IMR-90 (cell line): ENCODE data around the gene DCC. TPM values are rescaled to one million over a fixed set of nuclear protein-coding genes. Genes with fewer than 3 reads are reported as not detected.

ENCODE experiments used
- ATAC-seq: fragments of 200-7000 bp; cut with Tn5 transposase; 2 replicates; pipeline ENCODE4 v1.9.1; 2020; ENCODE audit warnings: low read depth, mild to moderate bottlenecking, moderate library complexity
- BruUV-seq: library from RNA; stranded (reverse); fragments of 400-500 nt; replicated peaks from 2 replicates; lab custom pipeline; 2021; lab: Mats Ljungman, UMichigan
- CTCF ChIA-PET: fragments of 300-600 bp; formaldehyde crosslinking; extraction: SDS; loops from one replicate; lab custom pipeline; 2021; ENCODE audit warnings: antibody characterized with exemption; lab: Yijun Ruan, JAX
- POLR2A ChIA-PET: fragments of 300-600 bp; sonication (Branson Sonifier 250); formaldehyde crosslinking; loops from one replicate; lab custom pipeline; 2022; ENCODE audit warnings: antibody characterized with exemption; ENCODE audit not compliant: unreplicated experiment; lab: Charles Lee
- DNase-seq: peaks from one replicate; pipeline ENCODE4 v3.0.0; 2013
- H2AFZ ChIP-seq: replicated peaks from 2 replicates; pipeline ENCODE3; 2013; ENCODE audit warnings: low read length, mild to moderate bottlenecking; ENCODE audit not compliant: poor library complexity
- H2AK5ac ChIP-seq: 2 replicates; pipeline ENCODE4 v1.6.1; 2013; ENCODE audit warnings: low read depth, low read length, inconsistent platforms
- H2AK9ac ChIP-seq: replicated peaks from 2 replicates; pipeline ENCODE3; 2013; ENCODE audit warnings: mild to moderate bottlenecking, low read depth, low read length, moderate library complexity; ENCODE audit not compliant: poor library complexity
- H2BK120ac ChIP-seq: 2 replicates; pipeline ENCODE4 v1.6.1; 2013; ENCODE audit warnings: low read depth, low read length, inconsistent platforms
- H2BK15ac ChIP-seq: 3 replicates; pipeline ENCODE4 v1.6.1; 2013; ENCODE audit warnings: low read depth, low read length, inconsistent platforms
- H2BK20ac ChIP-seq: 2 replicates; pipeline ENCODE4 v1.6.1; 2013; ENCODE audit warnings: low read depth, mild to moderate bottlenecking, inconsistent platforms, low read length, moderate library complexity
- H2BK5ac ChIP-seq: 2 replicates; pipeline ENCODE4 v1.6.1; 2013; ENCODE audit warnings: mild to moderate bottlenecking, low read depth, low read length, inconsistent platforms; ENCODE audit not compliant: poor library complexity, severe bottlenecking
- H3K14ac ChIP-seq: replicated peaks from 2 replicates; pipeline ENCODE4 v1.6.1; 2013; ENCODE audit warnings: low read depth, low read length, inconsistent platforms
- H3K18ac ChIP-seq: 2 replicates; pipeline ENCODE4 v1.6.1; 2013; ENCODE audit warnings: low read depth, low read length, control low read depth
- H3K23ac ChIP-seq: 2 replicates; pipeline ENCODE4 v1.6.1; 2013; ENCODE audit warnings: low read depth, low read length, inconsistent platforms
- H3K27ac ChIP-seq: 2 replicates; pipeline ENCODE4 v1.5.1; 2013; ENCODE audit warnings: mild to moderate bottlenecking, control low read depth, low read length; ENCODE audit not compliant: insufficient read depth
- H3K27me3 ChIP-seq: 2 replicates; pipeline ENCODE4 v1.6.1; 2013; ENCODE audit warnings: low read length; ENCODE audit not compliant: control insufficient read depth, insufficient read depth
- H3K36me3 ChIP-seq: 2 replicates; pipeline ENCODE4 v1.6.1; 2013; ENCODE audit warnings: low read length, mixed read lengths; ENCODE audit not compliant: control insufficient read depth, insufficient read depth
- H3K4ac ChIP-seq: 2 replicates; pipeline ENCODE4 v1.6.1; 2013; ENCODE audit warnings: low read depth, low read length, inconsistent platforms
- H3K4me1 ChIP-seq: 2 replicates; pipeline ENCODE4 v1.6.1; 2013; ENCODE audit warnings: low read length, mixed read lengths; ENCODE audit not compliant: control insufficient read depth, insufficient read depth
- H3K4me2 ChIP-seq: 2 replicates; pipeline ENCODE4 v1.6.1; 2013; ENCODE audit warnings: low read depth, mild to moderate bottlenecking, control low read depth, low read length, moderate library complexity
- H3K4me3 ChIP-seq: 2 replicates; pipeline ENCODE4 v1.5.1; 2013; ENCODE audit warnings: low read depth, mild to moderate bottlenecking, control low read depth, low read length, moderate library complexity; ENCODE audit not compliant: insufficient read depth
- H3K56ac ChIP-seq: 2 replicates; pipeline ENCODE4 v1.6.1; 2013; ENCODE audit warnings: low read length, inconsistent platforms; ENCODE audit not compliant: insufficient read depth; ENCODE audit errors: extremely low read depth
- H3K79me1 ChIP-seq, 2 experiments: 2 replicates each; pipeline ENCODE4 v1.6.1; 2013; ENCODE audit warnings: low read length in 2 of 2, inconsistent platforms in 1 of 2, low read depth in 1 of 2
- H3K9ac ChIP-seq: 2 replicates; pipeline ENCODE4 v1.6.1; 2013; ENCODE audit warnings: low read depth, low read length, control low read depth
- H3K9me1 ChIP-seq: 2 replicates; pipeline ENCODE4 v1.6.1; 2013; ENCODE audit warnings: low read length, inconsistent platforms; ENCODE audit not compliant: insufficient read depth
- H3K9me3 ChIP-seq: 2 replicates; pipeline ENCODE4 v1.6.1; 2013; ENCODE audit warnings: low read length; ENCODE audit not compliant: control insufficient read depth, insufficient read depth
- H4K20me1 ChIP-seq: 2 replicates; pipeline ENCODE4 v1.6.1; 2013; ENCODE audit warnings: low read length, inconsistent platforms; ENCODE audit not compliant: insufficient read depth
- H4K5ac ChIP-seq: 2 replicates; pipeline ENCODE4 v1.6.1; 2013; ENCODE audit warnings: mild to moderate bottlenecking, low read depth, low read length, control low read depth
- H4K8ac ChIP-seq, 2 experiments: 2 replicates each; pipeline ENCODE4 v1.6.1; 2013; ENCODE audit warnings: low read depth in 2 of 2, low read length in 2 of 2, control low read depth in 1 of 2, inconsistent platforms in 1 of 2
- H4K91ac ChIP-seq: 2 replicates; pipeline ENCODE4 v1.6.1; 2013; ENCODE audit warnings: low read depth, low read length, inconsistent platforms; ENCODE audit not compliant: insufficient read depth
- CEBPB ChIP-seq: IDR thresholded peaks from 2 replicates; pipeline ENCODE4 v1.6.1; 2012; ENCODE audit warnings: low read depth, low read length, improper control_type of control experiment
- CHD1 ChIP-seq: IDR thresholded peaks from 2 replicates; pipeline ENCODE4 v1.6.1; 2012; ENCODE audit warnings: low read depth, low read length, improper control_type of control experiment
- MAFK ChIP-seq: IDR thresholded peaks from 2 replicates; pipeline ENCODE4 v1.6.1; 2012; ENCODE audit warnings: low read depth, low read length, improper control_type of control experiment
- MAZ ChIP-seq: IDR thresholded peaks from 2 replicates; pipeline ENCODE4 v1.6.1; 2012; ENCODE audit warnings: low read depth, mild to moderate bottlenecking, low read length, improper control_type of control experiment, moderate library complexity, borderline replicate concordance
- MXI1 ChIP-seq: IDR thresholded peaks from 2 replicates; pipeline ENCODE4 v1.6.1; 2012; ENCODE audit warnings: low read depth, mild to moderate bottlenecking, low read length, moderate library complexity, borderline replicate concordance
- WGBS, 2 experiments: methylation state at CpG; one replicate each; pipeline versions ENCODE4 v1.1.5 to v1.1.7; 2013; ENCODE audit warnings: missing lambda C conversion rate in 2 of 2; ENCODE audit not compliant: insufficient read length in 1 of 2; ENCODE audit errors: extremely low coverage in 2 of 2; 5-methylcytosine and 5-hydroxymethylcytosine counted together
- dilution Hi-C: fragments of 300-500 bp; cut with HindIII; formaldehyde crosslinking; loops from one replicate; pipeline ENCODE4 v1.14.3; 2018; ENCODE audit warnings: low sequenced_read_pairs; ENCODE audit not compliant: unreplicated experiment
- in situ Hi-C: fragments of 300-500 bp; cut with MboI; formaldehyde crosslinking; loops from 3 replicates; pipeline ENCODE4 v1.14.3; 2019; ENCODE audit warnings: low sequenced_read_pairs, inconsistent platforms, mixed read lengths
- intact Hi-C: fragments of 100-400 bp; cut with micrococcal nuclease; formaldehyde crosslinking; loops from 2 replicates; pipeline ENCODE4 v1.10.0; 2022
- polyA plus RNA-seq, 3 experiments: library from polyadenylated mRNA; depleted of rRNA; stranded (reverse); fragments of >200 nt; gene quantifications; 2 replicates each; pipeline ENCODE4 v1.2.3, GENCODE V29; 2012; ENCODE audit warnings: low replicate concordance in 1 of 3
- total RNA-seq: library from RNA; depleted of rRNA; stranded (reverse); fragments of >200 nt; gene quantifications from 2 replicates; pipeline ENCODE4 v1.2.3, GENCODE V29; 2012
- TF ChIP-seq, protein P1 (sequence below): conservative IDR thresholded peaks from 2 replicates; pipeline ENCODE4 v1.5.1; 2012; ENCODE audit warnings: mild to moderate bottlenecking, low read depth, low read length, improper control_type of control experiment

The DCC gene
- total and polyA plus RNA-seq, 2 of the 4 experiments (the other 2 are of a cell fraction) = 0.31 to 0.54 TPM

DNA sequence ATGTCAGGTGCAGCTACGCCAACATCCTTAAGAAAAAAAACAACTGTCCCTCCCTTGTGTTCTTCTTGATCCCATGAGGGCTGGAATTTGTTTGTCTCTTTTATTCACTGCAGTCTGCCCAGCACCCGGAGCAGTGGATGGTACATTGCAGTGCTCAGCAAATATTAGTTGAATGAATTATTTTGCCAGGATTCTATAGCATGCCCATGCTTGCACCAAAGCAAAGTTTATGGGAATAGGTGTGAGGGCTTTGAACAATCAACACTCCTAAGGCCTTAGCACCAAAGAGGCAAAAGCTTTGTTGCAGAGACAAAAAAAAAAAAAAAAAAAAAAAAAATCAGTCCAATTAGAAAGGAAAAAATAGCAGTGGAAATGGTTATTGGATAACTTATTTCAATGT lies 28.7 kb upstream of the DCC start:
- intact Hi-C loops = no loop called here
- no peak overlapping the region for H3K14ac ChIP-seq
- ATAC-seq = no peak

More for the DNA sequence above, 28.7 kb upstream of the DCC start:
- Histone ChIP-seq H3K23ac (no peak overlapping the region), H3K4me2 (no peak overlapping the region), H4K8ac (no peak overlapping the region), H3K18ac (no peak overlapping the region), H2AK5ac (no peak overlapping the region), H3K4me1 (no peaks in the 10 kb centered on the region), H3K9ac (no peak overlapping the region), H2AK9ac (no peak overlapping the region), H3K9me1 (no peaks in the 10 kb centered on the region), H2BK120ac (no peak overlapping the region), H3K56ac (no peak overlapping the region), H3K9me3 (peaks cover 3% of the 10 kb centered on the region; the same call in 1 of the 2 replicates), H2AFZ (no peak overlapping the region), H2BK15ac (no peak overlapping the region), H3K36me3 (no peaks in the 10 kb centered on the region), H3K4me3 (no peak overlapping the region), H4K20me1 (no peaks in the 10 kb centered on the region), H3K79me1 (no peaks in the 10 kb centered on the region), H2BK5ac (no peak overlapping the region), H4K91ac (no peak overlapping the region), H3K4ac (no peak overlapping the region), H4K5ac (no peak overlapping the region), H3K27ac (no peak overlapping the region), H3K27me3 (no peaks in the 10 kb centered on the region), H2BK20ac (no peak overlapping the region)
- ChIA-PET CTCF (no interaction called here), POLR2A (no interaction called here)
- TF ChIP-seq CEBPB = no peak
- no peak for TF ChIP-seq CHD1
- no peak for TF ChIP-seq MXI1
- TF ChIP-seq, protein P1, sequence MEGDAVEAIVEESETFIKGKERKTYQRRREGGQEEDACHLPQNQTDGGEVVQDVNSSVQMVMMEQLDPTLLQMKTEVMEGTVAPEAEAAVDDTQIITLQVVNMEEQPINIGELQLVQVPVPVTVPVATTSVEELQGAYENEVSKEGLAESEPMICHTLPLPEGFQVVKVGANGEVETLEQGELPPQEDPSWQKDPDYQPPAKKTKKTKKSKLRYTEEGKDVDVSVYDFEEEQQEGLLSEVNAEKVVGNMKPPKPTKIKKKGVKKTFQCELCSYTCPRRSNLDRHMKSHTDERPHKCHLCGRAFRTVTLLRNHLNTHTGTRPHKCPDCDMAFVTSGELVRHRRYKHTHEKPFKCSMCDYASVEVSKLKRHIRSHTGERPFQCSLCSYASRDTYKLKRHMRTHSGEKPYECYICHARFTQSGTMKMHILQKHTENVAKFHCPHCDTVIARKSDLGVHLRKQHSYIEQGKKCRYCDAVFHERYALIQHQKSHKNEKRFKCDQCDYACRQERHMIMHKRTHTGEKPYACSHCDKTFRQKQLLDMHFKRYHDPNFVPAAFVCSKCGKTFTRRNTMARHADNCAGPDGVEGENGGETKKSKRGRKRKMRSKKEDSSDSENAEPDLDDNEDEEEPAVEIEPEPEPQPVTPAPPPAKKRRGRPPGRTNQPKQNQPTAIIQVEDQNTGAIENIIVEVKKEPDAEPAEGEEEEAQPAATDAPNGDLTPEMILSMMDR = no peak
- no peak for TF ChIP-seq MAZ
- TF ChIP-seq MAFK = no peak
- in situ Hi-C loops = no loop called here
- DNase-seq = no peak
- BruUV-seq = no TSS peak
- dilution Hi-C loops = no loop called here
- no CpG with 5 or more reads among the region's 2 CpGs for WGBS, 2 experiments
